OCI-LY3 (cell line): ENCODE measurements around the gene PROK1.
"Not testable (repeated sequence)": the region's sequence is repeated elsewhere in the genome, so short reads cannot be mapped to it uniquely, and the experiment has no call there.

Experiments
- H2AFZ ChIP-seq: fragments of 200-600, 300-600 bp; shearing (Covaris generic); 2 replicates; pipeline ENCODE4 v1.6.0; 2014; ENCODE audit warnings: antibody characterized with exemption, low read depth, low read length
- H3K27ac ChIP-seq: fragments of 200-600, 300-600 bp; sonication (generic); 2 replicates; pipeline ENCODE4 v1.5.1; 2014; ENCODE audit warnings: mild to moderate bottlenecking, low read length, moderate library complexity, mixed read lengths
- H3K27me3 ChIP-seq: fragments of 200-600, 300-600 bp; sonication (generic); 2 replicates; pipeline ENCODE4 v1.6.1; 2014; ENCODE audit warnings: low read depth, low read length, mixed read lengths
- H3K36me3 ChIP-seq: fragments of 200-600, 300-600 bp; sonication (generic); replicated peaks from 2 replicates; pipeline ENCODE3; 2014; ENCODE audit warnings: low read depth, low read length, mixed read lengths
- H3K4me1 ChIP-seq: fragments of 300-600, 200-600 bp; sonication (generic); 2 replicates; pipeline ENCODE4 v1.6.1; 2014; ENCODE audit warnings: low read length, mixed read lengths
- H3K4me2 ChIP-seq: fragments of 200-600, 300-600 bp; sonication (generic); 2 replicates; pipeline ENCODE4 v1.6.1; 2014; ENCODE audit warnings: low read length, mixed read lengths
- H3K4me3 ChIP-seq: fragments of 300-600, 200-600 bp; sonication (generic); 2 replicates; pipeline ENCODE4 v1.5.1; 2014; ENCODE audit warnings: antibody characterized with exemption, mild to moderate bottlenecking, low read length, moderate library complexity
- H3K79me2 ChIP-seq: fragments of 300-600, 200-600 bp; shearing (Covaris generic); 2 replicates; pipeline ENCODE4 v1.6.1; 2014; ENCODE audit warnings: mild to moderate bottlenecking, low read length, mixed read lengths
- H3K9ac ChIP-seq: fragments of 300-600, 200-600 bp; shearing (Covaris generic); 2 replicates; pipeline ENCODE4 v1.6.0; 2014; ENCODE audit warnings: mild to moderate bottlenecking, low read length, moderate library complexity
- H3K9me3 ChIP-seq: fragments of 200-600, 300-600 bp; shearing (Covaris generic); 2 replicates; pipeline ENCODE4 v1.6.1; 2014; ENCODE audit warnings: low read length, mixed read lengths; ENCODE audit not compliant: insufficient read depth
- H4K20me1 ChIP-seq: fragments of 200-600, 300-600 bp; sonication (generic); 2 replicates; pipeline ENCODE4 v1.6.1; 2016; ENCODE audit warnings: low read length, mixed read lengths; ENCODE audit not compliant: insufficient read depth
- CTCF ChIP-seq: fragments of 200-600, 300-600 bp; sonication (generic); IDR thresholded peaks from 2 replicates; pipeline ENCODE4 v1.5.1; 2014; ENCODE audit warnings: antibody characterized with exemption, low read length, low read depth
- EZH2phosphoT487 ChIP-seq: fragments of 200-600 bp; shearing (Covaris generic); IDR thresholded peaks from 2 replicates; pipeline ENCODE4 v1.6.1; 2018; ENCODE audit warnings: antibody characterized with exemption, mixed run types, low read depth

PROK1 gene

DNA sequence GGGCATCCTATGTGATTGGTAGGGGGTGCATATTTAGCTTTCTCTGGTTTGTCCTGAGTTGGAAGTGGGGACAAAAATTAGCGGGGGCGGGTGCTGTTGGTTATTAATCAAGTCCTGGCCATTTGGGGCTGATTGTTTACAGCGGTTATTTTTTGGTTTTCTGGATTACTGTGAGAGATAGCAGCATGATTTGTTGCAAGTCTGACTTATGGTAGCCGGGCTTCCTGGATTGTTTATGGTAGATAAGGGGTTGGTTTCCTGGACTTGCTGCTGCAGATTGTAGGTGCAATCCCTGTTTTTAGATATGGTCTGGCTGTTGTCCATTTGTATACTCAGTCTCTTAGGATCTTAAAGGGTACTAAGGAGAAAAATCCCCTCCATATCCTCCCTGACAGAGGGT, 12.1 kb upstream of the PROK1 start:
- Histone ChIP-seq H3K4me1 (no peaks in the 10 kb centered on the region), H3K9ac (no peak overlapping the region), H3K27ac (no peak overlapping the region), H3K79me2 (no peaks in the 10 kb centered on the region), H3K36me3 (no peaks in the 10 kb centered on the region), H3K4me2 (no peak overlapping the region), H4K20me1 (no peaks in the 10 kb centered on the region), H3K27me3 (no peaks in the 10 kb centered on the region), H3K4me3 (no peak overlapping the region), H2AFZ (no peak overlapping the region), H3K9me3 (no peaks in the 10 kb centered on the region)
- TF ChIP-seq CTCF (no peak), EZH2phosphoT487 (no peak)

DNA sequence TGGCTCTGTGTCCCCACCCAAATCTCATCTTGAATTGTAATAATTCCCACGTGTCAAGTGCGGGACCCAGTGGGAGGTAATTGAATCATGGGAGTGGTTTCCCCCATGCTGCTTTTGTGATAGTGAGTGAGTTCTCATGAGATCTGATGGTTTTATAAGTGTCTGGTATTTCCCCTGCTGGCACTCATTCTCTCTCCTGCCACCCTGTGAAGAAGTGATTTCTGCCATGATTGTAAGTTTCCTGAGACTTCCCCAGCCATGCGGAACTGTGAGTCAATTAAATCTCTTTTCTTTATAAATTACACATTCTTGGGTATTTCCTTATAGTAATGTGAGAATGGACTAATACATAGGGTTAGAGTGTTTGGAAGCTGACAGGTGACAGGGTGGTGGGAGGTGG, 11.1 kb upstream of the PROK1 start:
- not testable (repeated sequence) for H3K79me2 ChIP-seq, H3K4me1 ChIP-seq, H3K36me3 ChIP-seq, H3K9ac ChIP-seq, H3K27me3 ChIP-seq, H3K9me3 ChIP-seq, H3K27ac ChIP-seq, H3K4me3 ChIP-seq, H3K4me2 ChIP-seq, H4K20me1 ChIP-seq, H2AFZ ChIP-seq

GRCh38 chr1:110440877-110441276, 10.1 kb upstream of the PROK1 start:
- Histone ChIP-seq H3K36me3 (no peaks in the 10 kb centered on the region), H4K20me1 (no peaks in the 10 kb centered on the region), H3K27me3 (no peaks in the 10 kb centered on the region), H3K79me2 (no peaks in the 10 kb centered on the region), H3K4me2 (no peak overlapping the region), H3K4me1 (no peaks in the 10 kb centered on the region), H2AFZ (no peak overlapping the region), H3K9ac (no peak overlapping the region), H3K27ac (no peak overlapping the region), H3K9me3 (no peaks in the 10 kb centered on the region), H3K4me3 (no peak overlapping the region)
- TF ChIP-seq CTCF = no peak
- TF ChIP-seq EZH2phosphoT487 = no peak

GRCh38 chr1:110441888-110442287, 9.1 kb upstream of the PROK1 start:
- H3K4me1 ChIP-seq = no peaks in the 10 kb centered on the region
- no peaks in the 10 kb centered on the region for H3K9me3 ChIP-seq
- H3K9ac ChIP-seq = no peak overlapping the region
- no peak overlapping the region for H3K4me3 ChIP-seq
- no peaks in the 10 kb centered on the region for H4K20me1 ChIP-seq
- no peaks in the 10 kb centered on the region for H3K36me3 ChIP-seq
- no peak overlapping the region for H2AFZ ChIP-seq
- H3K79me2 ChIP-seq = no peaks in the 10 kb centered on the region
- H3K27me3 ChIP-seq = no peaks in the 10 kb centered on the region
- no peak for TF ChIP-seq EZH2phosphoT487
- no peak for TF ChIP-seq CTCF
- H3K27ac ChIP-seq = no peak overlapping the region
- H3K4me2 ChIP-seq = no peak overlapping the region

DNA sequence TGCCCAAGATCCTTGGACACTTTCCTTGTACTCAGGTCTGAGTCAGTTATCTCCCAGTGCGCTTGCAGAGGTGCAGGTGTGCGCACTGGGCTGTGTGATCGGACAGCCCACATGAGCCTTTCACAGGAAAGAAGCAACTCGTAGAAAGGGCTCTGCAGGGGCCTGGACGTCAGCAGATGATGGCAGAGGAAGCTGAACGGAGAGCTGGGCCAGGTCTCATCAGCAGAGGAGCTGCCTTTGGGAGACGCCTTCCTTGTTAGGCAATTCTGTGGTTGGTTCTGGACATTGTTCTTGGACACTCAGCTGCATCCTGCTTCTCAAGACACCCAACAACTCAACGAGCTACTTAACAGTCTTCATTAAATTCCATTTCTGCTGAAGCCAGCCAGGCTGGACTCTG, 7.5 kb upstream of the PROK1 start:
- H3K27me3 ChIP-seq = peaks cover 11% of the 10 kb centered on the region; the same call in 1 of the 2 replicates
- no peak overlapping the region for H2AFZ ChIP-seq
- no peak for TF ChIP-seq EZH2phosphoT487
- TF ChIP-seq CTCF = no peak
- H3K4me3 ChIP-seq = no peak overlapping the region
- H3K27ac ChIP-seq = no peak overlapping the region
- H4K20me1 ChIP-seq = no peaks in the 10 kb centered on the region
- no peak overlapping the region for H3K9ac ChIP-seq
- H3K4me2 ChIP-seq = no peak overlapping the region
- no peaks in the 10 kb centered on the region for H3K36me3 ChIP-seq
- H3K9me3 ChIP-seq = no peaks in the 10 kb centered on the region
- H3K79me2 ChIP-seq = no peaks in the 10 kb centered on the region
- H3K4me1 ChIP-seq = no peaks in the 10 kb centered on the region
